Smooth muscle cell (in vitro differentiated cells): ENCODE results near the gene KCNC2. TPM values are rescaled to one million over a fixed set of nuclear protein-coding genes. Genes with fewer than 3 reads are reported as not detected.

Source experiments
- DNase-seq: peaks from one replicate; lab custom pipeline; 2025; ENCODE audit not compliant: unreplicated experiment; lab: John Stamatoyannopoulos, UW
- H2AFZ ChIP-seq: fragments of 200-600 bp; sonication (generic); 2 replicates; pipeline ENCODE4 v1.6.0; 2016; ENCODE audit warnings: antibody characterized with exemption, low read depth, mild to moderate bottlenecking
- H3F3A ChIP-seq: fragments of 200-600 bp; sonication (generic); 2 replicates; pipeline ENCODE4 v1.6.0; 2017; ENCODE audit warnings: antibody characterized with exemption, low read depth
- H3K27ac ChIP-seq: fragments of 200-600 bp; sonication (generic); 2 replicates; pipeline ENCODE4 v1.5.1; 2016; ENCODE audit warnings: low read depth, mild to moderate bottlenecking
- H3K27me3 ChIP-seq: fragments of 200-600 bp; sonication (generic); 2 replicates; pipeline ENCODE4 v1.6.1; 2016; ENCODE audit warnings: low read depth, mild to moderate bottlenecking
- H3K36me3 ChIP-seq: fragments of 200-600 bp; sonication (generic); 2 replicates; pipeline ENCODE4 v1.5.1; 2016; ENCODE audit warnings: low read depth
- H3K4me1 ChIP-seq: fragments of 200-600 bp; sonication (generic); 2 replicates; pipeline ENCODE4 v1.5.1; 2016; ENCODE audit warnings: low read depth
- H3K4me2 ChIP-seq: fragments of 200-600 bp; sonication (generic); 2 replicates; pipeline ENCODE4 v1.6.0; 2016; ENCODE audit warnings: mild to moderate bottlenecking
- H3K4me3 ChIP-seq: fragments of 200-600 bp; sonication (generic); 2 replicates; pipeline ENCODE4 v1.5.1; 2016; ENCODE audit warnings: mild to moderate bottlenecking
- H3K79me2 ChIP-seq: fragments of 200-600 bp; sonication (generic); 2 replicates; pipeline ENCODE4 v1.6.0; 2016; ENCODE audit warnings: low read depth, mild to moderate bottlenecking
- H3K9ac ChIP-seq: fragments of 200-600 bp; sonication (generic); 2 replicates; pipeline ENCODE4 v1.6.0; 2016; ENCODE audit warnings: low read depth
- H3K9me3 ChIP-seq: fragments of 200-600 bp; sonication (generic); replicated peaks from 2 replicates; pipeline ENCODE4 v1.5.1; 2016; ENCODE audit warnings: low read depth
- H4K20me1 ChIP-seq: fragments of 200-600 bp; sonication (generic); 2 replicates; pipeline ENCODE4 v1.6.0; 2016; ENCODE audit warnings: low read depth
- CTCF ChIP-seq: fragments of 200-600 bp; sonication (generic); IDR thresholded peaks from 2 replicates; pipeline ENCODE4 v1.5.1; 2017; ENCODE audit warnings: borderline replicate concordance, mild to moderate bottlenecking, antibody characterized with exemption; ENCODE audit not compliant: insufficient read depth, poor library complexity, severe bottlenecking
- WGBS: methylation state at CpG from one replicate; pipeline ENCODE4 v1.1.7; 2016; ENCODE audit warnings: low lambda C conversion rate; 5-methylcytosine and 5-hydroxymethylcytosine counted together
- polyA plus RNA-seq: library from polyadenylated mRNA; unstranded; fragments of >200 nt; fragmentation: Nextera tagmentation; extraction: Ambion mirVana; gene quantifications from 2 replicates; pipeline ENCODE4 v1.2.1, GENCODE V29; 2016
- total RNA-seq: library from RNA; depleted of rRNA; stranded (reverse); fragments of >200 nt; gene quantifications from 2 replicates; pipeline ENCODE4 v1.2.3, GENCODE V29; 2014

Gene KCNC2
- total and polyA plus RNA-seq, 2 experiments from 2014 or later, result not detected

GRCh38 chr12:75081305-75081704, 128.3 kb downstream of the KCNC2 start:
- no peak overlapping the region for H3K4me3 ChIP-seq
- no peak for DNase-seq
- WGBS, result 76% methylated on average over 2 of the region's 2 CpGs

GRCh38 chr12:75080582-75080981, 129.1 kb downstream of the KCNC2 start:
- Histone ChIP-seq H3K4me3 (no peak overlapping the region), H4K20me1 (no peaks in the 10 kb centered on the region), H3K27ac (no peak overlapping the region), H3K4me2 (no peak overlapping the region), H3K36me3 (no peaks in the 10 kb centered on the region), H3F3A (no peaks in the 10 kb centered on the region), H3K79me2 (no peaks in the 10 kb centered on the region), H3K27me3 (no peaks in the 10 kb centered on the region), H2AFZ (no peak overlapping the region), H3K9ac (no peak overlapping the region), H3K4me1 (no peaks in the 10 kb centered on the region), H3K9me3 (no peaks in the 10 kb centered on the region)
- TF ChIP-seq CTCF, result no peak
- 86% methylated on average over 4 of the region's 4 CpGs for WGBS
- DNase-seq, result no peak

More at GRCh38 chr12:75081305-75081704, 128.3 kb downstream of the KCNC2 start:
- Histone ChIP-seq H3F3A (peaks cover 6% of the 10 kb centered on the region), H3K9me3 (no peaks in the 10 kb centered on the region), H4K20me1 (no peaks in the 10 kb centered on the region), H3K27me3 (no peaks in the 10 kb centered on the region), H3K79me2 (no peaks in the 10 kb centered on the region), H3K36me3 (no peaks in the 10 kb centered on the region), H2AFZ (no peak overlapping the region), H3K27ac (no peak overlapping the region), H3K4me1 (no peaks in the 10 kb centered on the region), H3K4me2 (no peak overlapping the region), H3K9ac (no peak overlapping the region)
- no peak for TF ChIP-seq CTCF

GRCh38 chr12:75065482-75065881, 144.2 kb downstream of the KCNC2 start:
- WGBS, result 89% methylated on average over 2 of the region's 2 CpGs
- Histone ChIP-seq H3K27ac (no peak overlapping the region), H3K79me2 (no peaks in the 10 kb centered on the region), H3F3A (no peaks in the 10 kb centered on the region), H3K9ac (no peak overlapping the region), H3K27me3 (no peaks in the 10 kb centered on the region), H3K36me3 (no peaks in the 10 kb centered on the region), H2AFZ (no peak overlapping the region), H3K4me2 (no peak overlapping the region), H3K9me3 (no peaks in the 10 kb centered on the region), H3K4me1 (no peaks in the 10 kb centered on the region), H4K20me1 (no peaks in the 10 kb centered on the region), H3K4me3 (no peak overlapping the region)
- TF ChIP-seq CTCF, result no peak
- no peak for DNase-seq

GRCh38 chr12:75062691-75063090, 146.9 kb downstream of the KCNC2 start:
- 74% methylated on average over 2 of the region's 2 CpGs for WGBS
- Histone ChIP-seq H3K4me3 (no peak overlapping the region), H3K27me3 (no peaks in the 10 kb centered on the region), H3K36me3 (no peaks in the 10 kb centered on the region), H3K4me2 (no peak overlapping the region), H3K9ac (no peak overlapping the region), H4K20me1 (no peaks in the 10 kb centered on the region), H3K27ac (no peak overlapping the region), H3K79me2 (no peaks in the 10 kb centered on the region), H3K4me1 (no peaks in the 10 kb centered on the region), H3F3A (no peaks in the 10 kb centered on the region), H3K9me3 (no peaks in the 10 kb centered on the region), H2AFZ (no peak overlapping the region)
- no peak for DNase-seq
- TF ChIP-seq CTCF, result no peak
